Measurements from ENCODE around the gene LYG1.
"Not testable (repeated sequence)": the region's sequence is repeated elsewhere in the genome, so short reads cannot be mapped to it uniquely, and the experiment has no call there.

LYG1 gene

GRCh38 chr2:99301097-99301496 is at the start of gene LYG1:
Gene LYG1, minus strand, starts transcription at chr2:99301197. Its CDS starts 5,527 bp downstream, at chr2:99295670.
- not testable (repeated sequence) for H3K36me3 ChIP-seq (ENCODE audit: control insufficient read depth, insufficient read depth, low read length, severe bottlenecking); H3K9me3 ChIP-seq (ENCODE audit: control insufficient read depth, low read length); H3K4me3 ChIP-seq (ENCODE audit: low read length); DNase-seq (ENCODE audit: low read depth); H3K27me3 ChIP-seq (replicated peaks; ENCODE audit: control insufficient read depth, insufficient read depth, low read length); H3K9ac ChIP-seq (ENCODE audit: low read length)
- peaks cover 15% of the 10 kb centered on the region for H3K4me1 ChIP-seq (ENCODE audit: control insufficient read depth, insufficient read depth, low read length)

- Histone ChIP-seq H3K9ac (ENCODE audit: low read length) (no peak overlapping the region), H3K4me3 (ENCODE audit: low read length) (no peak overlapping the region), H3K4me1 (ENCODE audit: control insufficient read depth, insufficient read depth, low read length) (peaks cover 6% of the 10 kb centered on the region), H3K9me3 (ENCODE audit: control insufficient read depth, low read length) (no peaks in the 10 kb centered on the region), H3K27me3 (replicated peaks; ENCODE audit: control insufficient read depth, insufficient read depth, low read length) (no peaks in the 10 kb centered on the region), H3K36me3 (ENCODE audit: control insufficient read depth, insufficient read depth, low read length, severe bottlenecking) (no peaks in the 10 kb centered on the region)
- no peak for DNase-seq (ENCODE audit: low read depth)
These were observed 49.2 kb upstream of the LYG1 start for GRCh38 chr2:99350194-99350593.

DNA sequence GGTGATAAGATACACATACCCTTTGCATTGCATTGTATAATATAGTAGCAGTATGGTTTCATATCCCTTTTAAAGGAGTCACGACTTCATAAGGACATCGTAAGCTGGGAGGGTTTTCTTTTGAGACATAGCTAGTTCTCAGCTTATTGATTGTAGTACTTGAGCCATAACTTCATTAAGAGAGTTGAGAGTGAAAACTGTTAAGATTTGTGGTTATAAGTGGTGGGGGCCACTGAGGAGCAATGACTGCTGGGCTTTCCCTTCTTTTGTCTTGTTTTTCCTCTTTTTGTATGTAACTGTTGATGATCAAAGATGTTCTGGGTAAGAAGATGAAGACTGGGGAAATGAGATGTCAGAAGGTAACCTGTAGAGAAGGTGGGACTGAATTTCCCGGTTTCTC is 47.2 kb upstream of the LYG1 start:
- no peaks in the 10 kb centered on the region for H3K27me3 ChIP-seq (replicated peaks; ENCODE audit: control insufficient read depth, insufficient read depth, low read length)
- no peak for DNase-seq (ENCODE audit: low read depth)
- no peak overlapping the region for H3K4me3 ChIP-seq (ENCODE audit: low read length)
- no peaks in the 10 kb centered on the region for H3K36me3 ChIP-seq (ENCODE audit: control insufficient read depth, insufficient read depth, low read length, severe bottlenecking)
- no peaks in the 10 kb centered on the region for H3K4me1 ChIP-seq (ENCODE audit: control insufficient read depth, insufficient read depth, low read length)
- no peaks in the 10 kb centered on the region for H3K9me3 ChIP-seq (ENCODE audit: control insufficient read depth, low read length)
- no peak overlapping the region for H3K9ac ChIP-seq (ENCODE audit: low read length)

DNA sequence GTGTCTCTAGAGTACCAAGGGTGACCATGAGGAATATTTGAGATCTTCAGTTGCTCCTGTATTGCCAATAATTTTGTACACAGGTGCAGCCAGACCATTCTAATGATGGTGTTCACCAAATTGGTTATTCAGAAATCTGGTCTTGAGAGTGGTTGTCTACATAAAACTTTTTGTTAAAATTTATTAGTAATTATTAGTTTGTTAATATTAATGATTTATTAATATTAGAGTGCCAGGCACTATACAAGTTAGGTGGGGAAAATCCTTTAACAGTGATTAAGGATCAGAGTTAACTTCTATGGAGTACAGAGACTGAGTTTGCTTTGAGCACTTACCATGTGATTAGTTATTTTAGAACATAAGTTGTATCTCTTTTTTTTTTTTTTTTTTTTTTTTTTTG is 45.2 kb upstream of the LYG1 start:
- Histone ChIP-seq H3K9ac (ENCODE audit: low read length) (no peak overlapping the region), H3K4me1 (ENCODE audit: control insufficient read depth, insufficient read depth, low read length) (no peaks in the 10 kb centered on the region), H3K9me3 (ENCODE audit: control insufficient read depth, low read length) (no peaks in the 10 kb centered on the region), H3K4me3 (ENCODE audit: low read length) (no peak overlapping the region), H3K27me3 (replicated peaks; ENCODE audit: control insufficient read depth, insufficient read depth, low read length) (no peaks in the 10 kb centered on the region), H3K36me3 (ENCODE audit: control insufficient read depth, insufficient read depth, low read length, severe bottlenecking) (no peaks in the 10 kb centered on the region)
- no peak for DNase-seq (ENCODE audit: low read depth)

DNA sequence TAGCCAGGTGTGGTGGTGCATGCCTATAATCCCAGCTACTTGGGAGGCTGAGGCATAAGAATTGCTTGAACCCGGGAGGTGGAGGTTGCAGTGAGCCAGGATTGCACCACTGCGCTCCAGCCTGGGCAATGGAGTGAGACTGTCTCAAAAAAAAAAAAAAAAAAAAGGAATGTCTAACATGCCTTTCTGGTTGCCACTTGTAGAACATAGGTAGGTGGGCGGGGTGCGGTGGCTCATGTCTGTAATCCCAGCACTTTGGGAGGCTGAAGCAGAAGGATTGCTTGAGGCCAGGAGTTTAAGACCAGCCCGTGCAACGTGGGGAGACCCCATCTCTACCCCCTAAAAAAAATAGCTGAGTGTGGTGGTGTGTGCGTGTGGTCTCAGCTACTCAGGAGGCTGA is 44.4 kb upstream of the LYG1 start:
- H3K27me3 ChIP-seq (replicated peaks; ENCODE audit: control insufficient read depth, insufficient read depth, low read length); H3K4me1 ChIP-seq (ENCODE audit: control insufficient read depth, insufficient read depth, low read length); H3K9me3 ChIP-seq (ENCODE audit: control insufficient read depth, low read length); H3K4me3 ChIP-seq (ENCODE audit: low read length); DNase-seq (ENCODE audit: low read depth); H3K36me3 ChIP-seq (ENCODE audit: control insufficient read depth, insufficient read depth, low read length, severe bottlenecking); H3K9ac ChIP-seq (ENCODE audit: low read length): not testable (repeated sequence)

GRCh38 chr2:99342536-99342935 is 41.5 kb upstream of the LYG1 start:
- Histone ChIP-seq H3K4me1 (ENCODE audit: control insufficient read depth, insufficient read depth, low read length) (peaks cover 14% of the 10 kb centered on the region), H3K27me3 (replicated peaks; ENCODE audit: control insufficient read depth, insufficient read depth, low read length) (no peaks in the 10 kb centered on the region), H3K36me3 (ENCODE audit: control insufficient read depth, insufficient read depth, low read length, severe bottlenecking) (no peaks in the 10 kb centered on the region), H3K9me3 (ENCODE audit: control insufficient read depth, low read length) (no peaks in the 10 kb centered on the region), H3K9ac (ENCODE audit: low read length) (no peak overlapping the region), H3K4me3 (ENCODE audit: low read length) (no peak overlapping the region)
- no peak for DNase-seq (ENCODE audit: low read depth)

DNA sequence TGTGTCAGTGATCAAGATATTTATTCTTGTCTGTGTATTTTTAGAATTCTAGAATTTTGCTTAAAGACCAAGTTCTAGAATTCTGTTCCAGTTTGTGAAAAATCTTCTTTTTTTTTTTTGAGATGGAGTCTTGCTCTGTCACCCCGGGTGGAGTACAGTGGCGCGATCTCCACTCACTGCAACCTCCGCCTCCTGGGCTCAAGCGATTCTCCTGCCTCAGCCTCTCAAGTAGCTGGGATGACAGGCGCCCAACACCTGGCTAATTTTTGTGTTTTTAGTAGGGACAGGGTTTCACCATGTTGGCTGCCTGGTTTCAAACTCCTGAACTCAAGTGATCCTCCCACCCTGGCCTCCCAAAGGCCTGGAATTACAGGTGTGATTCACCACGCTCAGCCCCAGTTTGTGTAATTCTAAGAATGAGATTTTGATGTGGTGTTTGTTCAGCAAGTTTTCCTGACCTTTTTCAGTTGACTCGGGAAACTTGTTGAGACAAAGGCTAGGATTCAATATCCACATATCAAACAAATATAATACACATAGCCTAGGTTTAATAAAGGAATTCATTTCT is 39.8 kb upstream of the LYG1 start:
- Histone ChIP-seq H3K9me3 (ENCODE audit: control insufficient read depth, low read length) (no peaks in the 10 kb centered on the region), H3K36me3 (ENCODE audit: control insufficient read depth, insufficient read depth, low read length, severe bottlenecking) (no peaks in the 10 kb centered on the region), H3K9ac (ENCODE audit: low read length) (no peak overlapping the region), H3K4me1 (ENCODE audit: control insufficient read depth, insufficient read depth, low read length) (peaks cover 14% of the 10 kb centered on the region), H3K27me3 (replicated peaks; ENCODE audit: control insufficient read depth, insufficient read depth, low read length) (no peaks in the 10 kb centered on the region), H3K4me3 (ENCODE audit: low read length) (no peak overlapping the region)
- DNase-seq (ENCODE audit: low read depth), result no peak

DNA sequence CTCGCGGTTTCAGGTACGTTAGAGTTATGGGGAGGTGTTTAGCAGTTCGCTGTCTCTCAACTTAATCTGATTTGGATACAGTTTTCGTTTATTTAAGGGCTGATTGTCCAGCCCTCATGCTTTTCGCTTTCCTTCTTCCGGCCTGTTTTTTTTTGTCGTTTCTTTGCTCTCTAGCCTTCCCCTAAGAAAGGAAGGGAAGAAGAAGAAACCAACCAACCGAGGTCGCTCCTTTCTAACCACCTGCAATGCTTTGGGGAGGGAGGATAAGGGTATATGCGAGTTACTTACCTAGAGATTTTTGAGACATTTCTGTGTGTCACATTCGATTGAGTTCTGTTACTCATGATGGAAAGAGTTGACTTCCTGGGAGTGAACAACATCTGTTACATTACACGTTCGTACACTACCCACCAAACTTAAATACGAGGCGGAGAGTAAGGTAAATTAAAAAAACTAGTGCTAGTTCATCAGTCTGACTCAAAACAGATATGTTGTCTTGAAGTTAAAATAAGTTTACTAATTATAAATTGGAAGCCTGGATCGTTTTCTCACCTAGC is 37.1 kb upstream of the LYG1 start:
- no peak for DNase-seq (ENCODE audit: low read depth)
- H3K4me3 ChIP-seq (ENCODE audit: low read length), result peak overlapping the region; percentile 98
- H3K4me1 ChIP-seq (ENCODE audit: control insufficient read depth, insufficient read depth, low read length), result peaks cover 32% of the 10 kb centered on the region
- H3K27me3 ChIP-seq (replicated peaks; ENCODE audit: control insufficient read depth, insufficient read depth, low read length), result no peaks in the 10 kb centered on the region
- no peaks in the 10 kb centered on the region for H3K9me3 ChIP-seq (ENCODE audit: control insufficient read depth, low read length)
- peaks cover 2% of the 10 kb centered on the region for H3K36me3 ChIP-seq (ENCODE audit: control insufficient read depth, insufficient read depth, low read length, severe bottlenecking)
- H3K9ac ChIP-seq (ENCODE audit: low read length), result peak overlapping the region; percentile 92

DNA sequence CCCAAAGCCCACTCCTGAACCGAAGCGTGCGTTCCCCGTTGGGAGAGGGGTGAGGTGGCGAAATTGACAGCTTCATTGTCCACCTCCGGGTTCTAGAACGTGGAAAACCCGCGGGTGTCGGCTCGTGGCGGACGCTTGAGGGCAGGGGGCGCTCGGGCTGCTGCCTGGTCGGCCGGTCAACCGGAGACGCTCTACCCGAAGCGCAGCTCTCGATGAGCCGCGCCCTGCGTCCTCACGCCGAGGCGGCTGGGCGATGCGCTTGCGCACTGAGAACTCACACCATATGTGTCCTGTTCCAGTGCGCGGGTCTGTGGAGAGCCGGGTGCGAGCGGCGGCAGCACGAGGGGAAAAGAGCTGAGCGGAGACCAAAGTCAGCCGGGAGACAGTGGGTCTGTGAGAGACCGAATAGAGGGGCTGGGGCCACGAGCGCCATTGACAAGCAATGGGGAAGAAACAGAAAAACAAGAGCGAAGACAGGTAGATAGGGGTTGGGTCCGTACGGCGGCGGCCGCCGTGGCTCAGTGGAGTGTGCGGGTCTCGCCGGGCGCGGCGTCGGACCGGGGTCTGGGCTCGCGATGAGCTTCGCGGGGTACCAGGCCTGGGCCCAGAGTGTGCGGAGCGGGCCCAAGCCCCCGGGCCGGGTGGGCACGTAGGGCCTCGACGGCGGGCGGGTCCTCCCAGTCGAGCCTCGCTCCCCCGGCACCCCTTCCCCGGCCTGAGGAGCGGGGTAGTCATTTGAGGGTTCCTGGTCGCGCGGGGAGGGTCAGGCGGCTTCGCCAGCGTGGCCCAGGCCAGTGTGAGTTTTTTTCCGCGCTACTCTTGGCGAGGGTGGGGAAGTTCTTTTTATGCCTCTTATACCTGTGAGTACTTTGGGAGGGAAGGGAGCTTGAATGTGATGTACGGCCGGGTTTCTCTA is 36.4 kb upstream of the LYG1 start, which contains the start of gene EIF5B:
Gene EIF5B (plus strand): TSS at position 277 of the 916 bp plus-strand sequence. CDS start 166 bp downstream, at position 443.
- H3K9ac ChIP-seq (ENCODE audit: low read length), result peak within 1 kb of the TSS; percentile 92
- peak within 1 kb of the TSS; percentile 98 for H3K4me3 ChIP-seq (ENCODE audit: low read length)
- peak; percentile 99 for DNase-seq (ENCODE audit: low read depth)
- peaks cover 34% of the 10 kb centered on the region for H3K4me1 ChIP-seq (ENCODE audit: control insufficient read depth, insufficient read depth, low read length)
- no peaks in the 10 kb centered on the region for H3K27me3 ChIP-seq (replicated peaks; ENCODE audit: control insufficient read depth, insufficient read depth, low read length)
- peaks cover 9% of the 10 kb centered on the region for H3K36me3 ChIP-seq (ENCODE audit: control insufficient read depth, insufficient read depth, low read length, severe bottlenecking)
- H3K9me3 ChIP-seq (ENCODE audit: control insufficient read depth, low read length), result no peaks in the 10 kb centered on the region

DNA sequence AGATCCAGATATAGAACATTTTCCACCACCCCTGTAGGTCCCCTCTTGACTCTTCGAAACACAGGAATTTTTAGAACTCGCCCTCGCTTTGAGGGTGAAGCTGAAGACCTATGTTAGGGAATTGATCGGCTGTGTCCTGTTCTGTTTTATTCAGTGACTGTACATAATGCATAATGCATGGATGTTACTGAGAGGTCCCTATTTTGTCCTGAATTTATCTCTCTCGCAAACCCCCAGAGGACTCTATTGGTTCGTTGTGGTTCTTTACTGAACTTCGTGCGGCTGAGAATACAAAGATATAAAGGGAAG is 35.8 kb upstream of the LYG1 start:
- peaks cover 15% of the 10 kb centered on the region for H3K36me3 ChIP-seq (ENCODE audit: control insufficient read depth, insufficient read depth, low read length, severe bottlenecking)
- no peak for DNase-seq (ENCODE audit: low read depth)
- peak overlapping the region; percentile 98 for H3K4me3 ChIP-seq (ENCODE audit: low read length)
- no peaks in the 10 kb centered on the region for H3K27me3 ChIP-seq (replicated peaks; ENCODE audit: control insufficient read depth, insufficient read depth, low read length)
- no peaks in the 10 kb centered on the region for H3K9me3 ChIP-seq (ENCODE audit: control insufficient read depth, low read length)
- H3K4me1 ChIP-seq (ENCODE audit: control insufficient read depth, insufficient read depth, low read length), result peaks cover 34% of the 10 kb centered on the region
- peak overlapping the region; percentile 92 for H3K9ac ChIP-seq (ENCODE audit: low read length)

- Histone ChIP-seq H3K36me3 (ENCODE audit: control insufficient read depth, insufficient read depth, low read length, severe bottlenecking) (peaks cover 21% of the 10 kb centered on the region), H3K9me3 (ENCODE audit: control insufficient read depth, low read length) (no peaks in the 10 kb centered on the region), H3K9ac (ENCODE audit: low read length) (peak within 1 kb of the TSS; percentile 92), H3K27me3 (replicated peaks; ENCODE audit: control insufficient read depth, insufficient read depth, low read length) (no peaks in the 10 kb centered on the region), H3K4me1 (ENCODE audit: control insufficient read depth, insufficient read depth, low read length) (peaks cover 34% of the 10 kb centered on the region), H3K4me3 (ENCODE audit: low read length) (peak within 1 kb of the TSS; percentile 98)
- DNase-seq (ENCODE audit: low read depth), result peak; percentile 100
These were observed 35.2 kb upstream of the LYG1 start, which contains the start of gene TXNDC9 for GRCh38 chr2:99335911-99336803. Gene TXNDC9, minus strand, starts transcription at chr2:99336333. Its CDS starts 3,123 bp downstream, at chr2:99333210.

Measured in adipocyte (in vitro differentiated cells).